HG03097 (cell line): ENCODE results near the gene TMEM269.

Experiments used
- ATAC-seq: cut with Tn5 transposase; IDR thresholded peaks from one replicate; pipeline ENCODE4 v1.9.1; 2021; ENCODE audit not compliant: unreplicated experiment, low FRiP score

TMEM269 gene, protein sequence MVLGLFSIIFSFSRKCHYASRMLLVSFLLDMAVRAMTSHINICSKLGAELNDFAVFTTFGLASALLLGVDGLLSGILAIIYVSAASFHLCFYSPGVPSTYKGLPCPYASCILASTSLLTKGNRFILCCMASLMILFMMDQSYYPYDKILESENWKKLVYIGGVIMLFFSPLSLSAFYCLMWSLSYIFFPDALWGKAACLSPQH

DNA sequence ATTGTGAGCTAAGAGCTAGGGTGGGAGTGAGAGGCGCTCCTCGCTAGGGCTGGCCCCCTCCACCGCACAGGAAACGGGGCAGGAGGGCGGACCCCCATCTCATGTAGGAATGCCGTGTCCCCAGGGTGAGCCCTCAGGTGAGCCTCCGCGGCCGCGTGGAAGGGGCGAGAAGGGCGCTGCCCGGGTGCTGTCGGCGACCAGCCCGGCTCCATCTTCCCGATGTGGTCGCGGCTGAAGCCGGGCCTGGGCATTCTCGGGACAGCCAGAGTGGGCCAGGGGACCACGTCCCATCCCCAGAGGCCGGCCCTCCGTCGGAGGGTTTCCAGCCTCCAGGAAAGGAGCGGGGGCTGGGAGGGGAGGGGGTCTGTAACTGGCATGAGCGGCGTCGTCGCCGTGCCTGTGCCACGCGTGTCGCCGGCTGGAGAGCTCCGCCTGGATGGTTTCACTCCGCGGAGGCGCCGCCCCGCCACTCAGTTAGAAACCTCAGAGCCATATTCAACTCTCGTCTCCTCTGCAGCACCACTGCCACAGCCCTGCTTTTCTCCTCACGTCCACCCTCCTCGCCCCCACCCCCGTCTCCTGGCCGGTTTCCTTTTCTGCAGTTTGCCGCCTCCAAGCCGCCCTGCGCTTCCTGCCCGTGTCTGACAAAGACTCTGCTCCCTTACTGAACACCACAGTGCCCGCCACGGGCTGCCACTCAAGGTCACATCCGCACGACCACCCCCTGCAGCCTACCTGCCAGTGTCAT is at the start of gene TMEM269:
Gene TMEM269 (plus strand): TSS at position 46 of the 748 bp plus-strand sequence. CDS start 4,903 bp downstream, outside the sequence.
- ATAC-seq: no peak

DNA sequence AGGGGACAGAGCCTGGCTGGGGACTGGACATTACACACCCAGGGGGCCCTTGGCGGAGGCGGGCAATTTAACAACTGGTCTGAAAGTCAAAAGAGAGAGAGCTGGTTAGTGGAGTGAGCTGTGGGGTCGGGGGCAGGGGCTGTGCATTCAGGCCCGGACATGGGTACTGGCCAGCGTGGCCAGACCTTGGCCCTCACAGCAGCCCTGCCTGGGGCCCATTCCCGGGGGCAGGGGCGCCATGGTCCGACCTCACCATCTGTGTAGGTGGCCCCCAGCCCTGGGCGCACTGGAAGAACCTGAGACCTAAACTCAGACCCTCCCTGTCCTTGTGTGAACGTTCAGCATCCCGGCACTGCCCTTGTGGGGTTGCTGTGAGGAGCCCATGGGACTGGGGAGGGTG is 49.7 kb upstream of the TMEM269 start:
- no peak for ATAC-seq

DNA sequence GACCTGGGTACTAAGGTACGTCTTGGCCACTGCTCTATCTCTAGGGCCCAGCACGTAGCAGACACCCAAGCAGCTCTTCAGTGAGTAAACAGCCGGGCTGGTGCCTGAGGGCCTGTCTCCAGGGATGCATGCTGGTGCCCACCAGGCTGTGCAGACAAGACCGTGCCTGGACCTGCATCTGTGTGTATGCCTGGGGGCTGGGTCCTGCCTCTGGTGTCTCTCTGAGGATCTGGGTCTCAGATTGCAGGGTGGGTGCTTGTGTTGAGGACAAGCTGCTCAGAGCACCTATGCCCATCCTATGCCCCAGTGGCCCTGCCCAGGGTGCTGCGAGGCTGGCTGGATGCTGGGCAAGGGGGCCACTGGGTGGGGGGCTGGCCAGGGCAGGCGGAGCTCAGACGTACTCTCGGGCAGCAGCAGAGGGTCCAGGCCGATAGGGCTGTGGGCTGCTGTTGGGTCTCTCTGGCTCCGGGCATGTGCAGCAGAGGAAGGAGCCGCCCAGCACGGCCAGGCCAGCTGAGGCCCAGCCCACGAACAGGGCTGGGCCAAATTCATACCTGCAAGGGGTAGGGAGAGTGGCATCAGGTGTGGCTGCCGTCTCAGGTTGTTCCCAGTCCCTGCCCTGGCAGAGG is 49.2 kb upstream of the TMEM269 start:
- ATAC-seq: no peak

DNA sequence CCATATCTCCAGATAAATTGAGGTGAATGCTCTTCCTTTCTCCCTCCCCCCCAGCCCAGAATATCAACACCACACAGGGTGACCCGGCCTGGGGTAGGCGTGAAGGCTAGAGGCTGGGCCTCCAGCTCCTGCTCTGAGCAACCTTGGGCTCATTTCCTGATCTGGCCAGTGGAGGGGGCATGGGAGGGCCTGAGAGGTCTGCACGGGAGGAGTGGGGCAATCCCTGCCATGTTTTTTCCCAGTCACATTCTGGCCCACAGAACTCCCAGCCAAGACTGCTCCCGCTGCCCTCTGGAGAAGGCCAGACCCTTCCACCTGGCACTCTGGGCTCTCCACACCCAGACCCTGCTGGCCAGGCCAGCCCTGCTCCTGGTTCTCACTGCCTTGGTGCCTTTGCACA is 48.6 kb upstream of the TMEM269 start:
- no peak for ATAC-seq

DNA sequence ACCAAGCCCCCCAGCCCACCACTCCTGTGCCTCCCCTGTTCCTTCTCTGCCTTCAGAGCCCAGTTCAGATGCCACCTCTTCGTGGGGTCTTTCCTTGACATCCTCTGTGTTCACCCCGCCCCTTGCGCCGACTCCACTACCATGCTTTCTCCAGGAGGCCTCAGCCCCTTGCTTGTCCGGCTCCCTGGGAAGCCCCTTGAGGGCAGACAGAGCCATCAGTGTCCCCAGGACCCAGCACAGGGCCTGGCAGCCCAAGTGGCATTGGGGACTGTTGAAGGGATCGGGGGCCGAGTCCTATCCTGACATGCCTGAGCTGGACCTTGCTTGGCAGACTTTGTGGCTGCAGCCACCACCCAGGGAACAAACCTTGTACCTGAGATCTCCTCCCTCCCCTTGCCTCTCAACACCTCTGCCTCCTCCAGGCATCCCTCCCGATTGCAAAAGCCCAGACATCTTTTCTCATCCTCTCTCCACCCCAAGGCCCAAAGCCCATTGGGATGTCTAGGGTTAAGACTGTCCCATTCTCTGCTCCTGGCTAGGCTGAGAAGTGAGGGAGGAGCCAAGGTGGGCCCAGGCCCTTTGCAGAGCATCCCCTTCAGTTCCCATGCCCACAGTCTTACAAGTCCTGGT is 48.1 kb upstream of the TMEM269 start:
- ATAC-seq: no peak

DNA sequence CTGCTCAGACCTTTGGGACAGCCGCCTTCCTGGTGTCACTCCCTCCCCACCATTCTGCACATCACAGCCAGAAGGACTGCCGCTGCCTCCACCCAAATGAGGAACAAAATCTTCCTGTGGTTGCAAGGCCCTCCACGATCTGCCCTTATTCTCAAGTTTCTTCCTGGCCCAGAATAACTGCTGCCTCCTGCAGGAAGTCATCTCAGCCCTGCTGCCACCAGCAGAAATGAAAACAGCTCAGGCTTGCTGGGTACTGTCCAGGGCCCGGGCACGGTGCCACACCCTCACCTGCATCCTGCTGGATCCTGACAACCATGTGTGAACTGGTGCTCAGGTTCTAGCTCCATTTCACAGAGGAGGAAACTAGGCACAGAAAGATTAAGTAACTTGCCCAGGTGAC is 47.5 kb upstream of the TMEM269 start:
- no peak for ATAC-seq

DNA sequence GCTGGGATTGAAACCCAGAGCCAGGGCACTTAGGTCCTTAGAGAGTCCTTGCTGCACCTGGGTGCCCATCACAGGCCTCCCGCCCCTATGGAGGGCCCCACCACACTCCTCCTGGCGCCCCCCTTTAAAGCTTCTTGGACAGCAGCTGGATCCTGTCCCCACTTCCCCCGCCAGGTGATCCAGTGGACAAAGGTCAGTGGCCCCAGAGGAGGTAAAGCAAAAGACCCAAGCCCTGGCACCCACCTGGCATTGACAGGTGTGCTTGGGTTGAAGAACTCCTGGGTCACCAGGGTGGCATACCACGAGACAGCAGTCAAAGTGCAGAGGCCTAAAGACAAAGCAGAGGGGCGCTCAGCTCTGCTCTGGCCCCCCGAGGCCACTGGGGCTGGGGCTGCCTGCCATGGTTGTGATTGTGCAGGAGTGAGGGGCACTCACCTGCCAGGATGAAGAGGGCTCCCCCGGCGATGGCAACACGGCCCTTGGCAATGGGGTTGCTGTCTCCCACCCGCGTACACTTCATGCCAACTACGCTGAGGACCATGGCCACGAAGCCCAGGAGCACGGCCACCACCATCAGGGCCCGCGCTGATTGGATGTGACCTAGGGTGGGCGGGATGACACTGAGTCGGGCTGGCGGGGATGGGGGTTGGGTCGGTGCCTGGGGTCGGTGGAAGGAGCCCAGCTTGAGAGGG is 46.7 kb upstream of the TMEM269 start:
- ATAC-seq: no peak

DNA sequence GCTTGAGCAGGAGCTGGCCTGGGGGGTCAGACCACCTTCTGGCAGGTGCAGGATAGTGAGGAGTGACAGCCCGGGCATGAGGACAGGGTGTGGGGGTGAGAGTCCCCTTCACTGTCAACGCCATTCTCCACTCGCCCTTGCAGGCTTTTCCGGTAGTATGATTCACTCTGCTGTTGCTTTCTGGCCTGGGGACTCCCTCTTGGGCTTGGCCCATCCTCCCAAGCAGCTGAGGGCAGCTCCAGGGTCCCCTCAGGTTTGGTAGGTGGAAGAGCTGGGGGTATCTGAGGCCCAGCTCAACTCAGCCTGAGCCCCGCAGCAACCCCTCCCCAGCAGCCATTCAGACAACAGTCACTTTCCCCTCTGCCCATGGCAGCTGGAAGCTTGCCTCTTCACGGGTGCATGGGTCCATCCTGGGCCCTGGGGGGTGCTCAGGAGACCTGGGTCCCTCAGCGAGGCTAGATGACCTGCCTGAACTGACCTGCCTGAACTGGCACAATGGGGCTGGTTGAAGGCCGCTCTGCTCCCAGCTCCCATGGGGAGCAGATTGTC is 46.0 kb upstream of the TMEM269 start:
- no peak for ATAC-seq

DNA sequence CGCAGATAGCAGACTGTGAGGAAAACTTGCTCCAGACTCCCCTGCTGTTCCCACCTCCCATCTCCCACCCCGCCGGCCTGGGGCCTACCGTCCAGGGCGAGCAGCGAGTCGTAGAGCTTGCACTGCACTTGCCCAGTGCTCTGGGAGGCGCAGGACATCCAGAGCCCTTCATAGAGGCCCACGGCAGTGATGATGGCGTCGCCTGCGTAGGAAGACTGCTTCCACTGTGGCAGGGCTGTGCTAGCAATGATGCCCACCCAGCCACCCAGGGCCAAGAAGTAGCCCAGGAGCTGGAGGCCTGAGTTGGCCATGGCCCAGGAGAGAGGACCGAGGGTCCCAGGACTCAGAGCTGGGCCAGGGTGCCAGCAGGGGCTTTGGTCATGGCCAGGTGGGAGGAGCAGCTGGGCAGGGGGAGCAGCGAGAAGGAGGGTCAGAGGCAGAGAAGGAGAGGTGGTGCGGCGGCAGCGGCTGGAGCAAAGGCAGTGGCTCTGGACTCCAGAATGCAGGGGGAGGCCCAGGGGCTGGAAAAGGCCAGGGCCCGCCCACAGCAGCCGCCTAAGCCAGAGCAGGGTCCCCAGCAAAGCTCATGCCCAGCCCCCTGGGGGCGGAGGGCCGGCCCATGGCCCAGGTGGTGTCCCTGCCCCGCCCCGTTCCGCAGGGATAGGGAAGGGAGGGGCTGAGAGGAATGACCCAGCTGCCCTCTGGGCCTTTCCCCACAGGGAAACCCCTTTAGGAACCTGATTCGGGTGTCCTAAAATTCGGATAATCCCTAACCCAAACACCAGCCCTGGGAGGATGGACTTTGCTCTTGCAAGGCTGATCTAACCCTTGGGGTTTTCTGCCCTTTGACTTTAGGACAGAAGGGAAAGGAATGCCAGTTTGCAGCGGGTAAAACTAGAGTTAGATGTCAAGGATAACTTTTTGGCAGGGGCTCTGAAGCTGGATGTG is 44.8 kb upstream of the TMEM269 start, which contains the start of gene CLDN19:
Gene CLDN19 (minus strand): TSS at position 484 of the 948 bp plus-strand sequence. CDS start 173 bp downstream, at position 311.
- ATAC-seq: no peak

DNA sequence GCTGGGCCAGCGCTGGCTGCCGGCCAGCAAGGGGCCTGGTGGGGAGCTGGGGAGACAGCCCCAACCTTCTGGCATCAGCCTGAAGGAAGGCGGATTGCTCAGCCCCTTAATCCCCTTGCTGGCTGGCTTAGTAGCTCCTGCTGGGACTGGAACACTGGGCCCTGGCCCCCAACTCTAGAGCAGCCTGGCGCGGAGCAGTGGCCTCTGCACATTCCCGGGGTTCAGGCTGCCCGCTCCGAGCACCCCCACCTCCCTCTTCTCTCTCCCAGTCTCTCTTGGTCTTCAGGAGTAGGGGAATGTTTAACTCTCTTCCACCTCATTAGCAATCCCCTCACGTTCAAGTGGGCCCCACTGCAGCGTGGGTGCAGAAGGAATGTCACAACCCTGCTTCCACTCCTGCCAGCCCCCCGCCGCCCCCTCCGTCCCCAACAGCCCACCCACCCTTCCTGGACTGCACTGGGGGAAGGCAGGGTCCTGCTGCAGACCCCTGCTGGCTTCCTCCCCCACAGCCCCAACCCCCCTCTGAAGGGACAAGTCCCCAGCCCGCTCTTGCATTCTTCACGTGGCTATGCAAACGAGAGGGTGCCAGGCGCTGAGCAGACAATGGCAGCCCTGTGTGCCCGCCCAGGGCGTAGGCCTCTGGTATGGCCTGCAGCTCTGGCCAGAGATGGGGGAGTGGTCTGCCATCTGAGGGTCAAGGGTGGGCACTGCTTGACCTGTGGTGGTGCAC is 43.8 kb upstream of the TMEM269 start:
- ATAC-seq: no peak

DNA sequence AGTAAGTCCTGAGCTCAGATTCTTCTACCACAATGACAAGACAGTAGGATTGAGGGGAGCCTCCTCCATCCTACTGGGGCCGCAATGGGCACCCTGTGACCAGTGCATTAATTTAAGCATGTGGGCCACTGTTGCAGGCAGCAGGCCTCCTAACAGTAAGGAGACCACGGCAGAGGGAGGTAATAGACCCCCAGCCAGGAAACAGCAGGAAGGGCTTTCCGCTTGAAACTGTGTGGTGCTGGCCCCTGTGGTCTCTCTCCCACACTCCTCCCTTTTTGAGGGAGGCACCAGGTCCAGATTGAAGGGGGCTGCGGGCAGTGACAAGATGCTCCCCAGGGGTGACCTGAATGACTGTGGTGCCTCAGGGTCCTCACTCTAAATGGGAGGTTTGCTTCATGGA is 43.1 kb upstream of the TMEM269 start:
- ATAC-seq: no peak

DNA sequence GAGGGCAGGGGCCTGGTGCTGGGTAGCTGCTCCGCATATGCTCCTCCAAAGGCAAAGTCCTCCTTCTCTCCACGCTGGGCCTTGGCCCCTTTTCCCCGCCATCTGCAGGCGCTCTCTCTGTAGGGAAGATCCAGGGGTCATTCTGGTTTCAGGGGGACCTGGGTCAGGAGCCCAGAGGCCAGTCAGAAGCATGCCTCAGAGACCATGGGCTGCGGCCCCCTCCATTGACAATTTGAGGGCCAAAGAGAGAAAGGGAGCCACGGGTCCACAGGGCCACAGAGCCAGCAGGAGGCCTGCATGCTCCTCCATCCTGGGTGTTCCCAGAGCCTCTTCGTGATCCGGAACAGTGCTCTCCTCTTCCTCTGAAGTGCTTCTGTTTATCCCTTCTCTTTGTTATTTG is 42.6 kb upstream of the TMEM269 start:
- ATAC-seq: no peak

DNA sequence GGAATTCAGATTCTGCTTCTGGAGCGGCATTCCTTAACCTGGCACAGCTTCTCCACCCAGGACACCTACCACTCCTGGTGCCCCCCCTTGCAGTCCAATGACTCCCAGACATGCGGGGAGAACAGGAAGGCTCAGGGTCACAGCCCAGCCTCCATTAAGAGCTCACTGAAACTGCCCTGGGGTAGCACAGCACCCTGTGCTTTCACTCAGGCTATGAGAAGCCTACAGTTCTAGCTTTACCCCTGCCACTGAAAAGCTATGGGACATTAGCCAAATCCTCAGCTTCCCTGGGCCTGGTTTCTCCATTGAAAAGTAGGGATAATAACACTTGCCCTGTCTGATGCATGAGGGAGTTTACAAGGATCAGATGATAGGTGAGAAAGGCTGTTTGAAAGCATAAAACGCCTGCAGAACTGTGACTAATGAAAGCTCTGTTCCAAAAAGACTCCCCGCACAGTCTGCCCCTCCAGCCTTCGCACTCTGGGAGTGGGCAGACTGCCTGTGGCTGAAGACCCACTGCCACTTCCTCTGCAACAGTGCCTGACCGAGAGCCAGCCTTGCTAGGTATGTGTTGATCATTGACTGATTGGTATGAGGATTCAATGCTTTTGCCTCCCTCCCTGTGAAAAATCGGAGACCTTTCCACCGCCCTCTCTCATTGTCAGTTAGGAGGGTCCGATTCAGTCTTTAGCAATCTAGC is 42.0 kb upstream of the TMEM269 start:
- ATAC-seq: no peak

DNA sequence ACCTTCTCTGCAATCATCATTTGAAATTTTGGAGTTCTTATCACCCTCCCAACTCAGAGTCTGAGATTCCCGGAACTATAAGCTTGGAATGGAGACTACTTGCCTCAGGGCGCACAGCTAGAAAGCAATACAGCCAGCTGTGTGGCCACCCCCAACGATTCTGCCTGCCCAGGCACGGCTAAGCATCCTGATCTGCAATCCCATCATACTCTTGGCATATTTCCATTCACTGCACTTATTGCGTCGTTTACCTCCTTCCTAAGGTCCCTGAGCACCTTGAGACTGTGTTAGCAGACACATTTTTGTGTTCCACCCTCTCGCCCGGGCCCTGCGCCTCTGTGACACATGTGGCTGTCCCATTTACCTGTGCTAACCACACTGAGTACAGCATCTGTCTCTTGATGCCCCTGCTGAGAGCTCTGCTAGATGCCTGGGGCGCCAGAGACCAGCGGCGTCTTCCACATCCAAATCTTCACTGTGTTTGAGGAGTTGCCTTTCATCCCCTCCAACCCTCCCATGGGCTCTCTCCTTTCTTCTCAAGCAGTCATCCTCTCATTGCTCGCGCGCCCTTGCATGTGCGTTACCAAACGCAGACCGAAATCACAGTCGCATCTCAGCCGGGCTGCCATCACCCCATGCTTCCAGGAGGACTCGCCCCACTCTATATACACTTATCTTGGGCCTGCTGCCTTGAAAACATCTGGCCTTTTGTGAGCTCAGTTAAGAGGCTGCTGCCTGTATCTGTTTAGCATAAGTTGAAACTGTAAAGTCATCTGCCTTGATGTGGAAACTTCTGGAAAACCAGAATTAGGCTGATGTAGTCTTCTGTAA is 41.3 kb upstream of the TMEM269 start:
- ATAC-seq: no peak

DNA sequence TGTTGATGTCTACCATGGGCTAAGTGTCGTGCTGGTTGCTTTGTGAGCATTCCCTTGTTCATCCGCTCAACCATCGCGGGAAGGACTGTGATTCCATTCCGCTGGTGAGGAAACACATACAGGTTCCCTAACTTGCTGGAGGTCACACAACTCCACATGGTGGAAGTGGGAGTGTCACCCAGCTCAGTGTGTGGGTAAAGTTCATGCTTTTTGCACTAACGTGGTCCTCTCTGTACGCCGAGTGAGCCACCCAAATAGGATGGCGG is 40.7 kb upstream of the TMEM269 start:
- ATAC-seq: no peak

DNA sequence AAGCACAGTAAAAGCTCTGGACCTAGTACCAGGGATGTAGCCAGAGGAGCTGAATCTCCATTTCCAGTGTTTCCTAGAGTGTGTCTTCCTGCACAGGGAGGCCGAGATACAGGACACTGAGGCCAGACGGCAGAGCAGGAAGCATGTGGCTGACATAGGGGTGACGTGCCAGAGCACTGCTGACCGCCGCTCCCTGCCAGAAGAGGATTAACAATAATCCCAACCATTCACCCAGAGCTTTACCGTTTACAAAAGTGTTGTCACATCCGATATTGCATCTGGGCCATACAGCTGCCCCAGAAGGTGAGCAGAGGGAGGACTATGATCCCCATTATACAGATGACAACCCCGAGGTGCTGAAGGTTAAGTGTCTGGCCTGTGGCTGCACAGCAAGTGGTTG is 38.9 kb upstream of the TMEM269 start:
- no peak for ATAC-seq

DNA sequence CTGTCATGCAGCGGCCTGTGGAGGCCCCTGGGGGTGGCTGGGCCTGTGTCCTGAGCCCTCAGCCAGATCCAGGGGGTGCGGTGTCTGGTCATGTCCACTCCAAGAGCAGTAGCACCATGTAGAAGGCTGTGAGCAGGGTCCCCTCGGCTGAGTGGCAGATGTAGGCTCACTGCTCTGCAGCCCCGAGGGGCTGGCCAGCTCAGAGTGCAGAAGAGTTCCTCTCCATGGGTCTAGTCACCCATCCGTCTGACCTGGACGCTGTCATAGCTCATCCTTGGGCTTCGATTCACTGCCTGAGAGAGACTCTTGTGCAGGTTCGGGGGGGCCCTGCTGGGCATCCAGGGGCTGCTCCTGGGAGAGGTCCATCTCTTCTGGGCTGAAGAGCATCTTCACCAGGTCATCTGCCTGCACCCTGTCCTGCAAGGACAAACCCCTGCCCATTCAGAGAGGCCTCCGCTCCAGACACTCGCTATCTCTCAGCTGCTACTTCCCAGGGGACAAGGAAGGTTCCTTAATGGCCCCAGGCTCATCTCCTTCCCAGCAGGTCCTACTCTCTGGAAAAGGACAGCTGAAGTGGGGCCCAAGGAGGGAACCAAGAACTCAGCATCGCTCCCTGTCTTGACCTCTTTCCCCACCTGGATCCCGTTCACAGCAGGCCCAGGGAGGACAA is 38.2 kb upstream of the TMEM269 start:
- ATAC-seq: no peak
